T-helper 1 cell treated with Interleukin-12 subunit alpha and Interleukin-12 subunit beta and Interleukin-4 antibody, amounts not matched to agents 30 μg/mL and 1 μg/mL, for 36 hours (primary cell): Measurements from ENCODE around the gene NOSTRIN.
"Not testable (repeated sequence)": the region's sequence is repeated elsewhere in the genome, so short reads cannot be mapped to it uniquely, and the experiment has no call there.

Experiments used
- H3K27ac Mint-ChIP-seq: one replicate; pipeline ENCODE4 v1.8.0; 2021; ENCODE audit warnings: mild to moderate bottlenecking, mixed read lengths
- H3K27me3 Mint-ChIP-seq: one replicate; pipeline ENCODE4 v1.8.0; 2021; ENCODE audit warnings: low read depth, mixed read lengths
- H3K36me3 Mint-ChIP-seq: one replicate; pipeline ENCODE4 v1.8.0; 2021; ENCODE audit warnings: low read depth, mixed read lengths
- H3K4me1 Mint-ChIP-seq: one replicate; pipeline ENCODE4 v1.8.0; 2021; ENCODE audit warnings: low read depth, mixed read lengths
- H3K4me3 Mint-ChIP-seq: one replicate; pipeline ENCODE4 v1.8.0; 2021; ENCODE audit warnings: mild to moderate bottlenecking, moderate library complexity, mixed read lengths
- H3K9me3 Mint-ChIP-seq: one replicate; pipeline ENCODE4 v1.8.0; 2021; ENCODE audit warnings: mixed read lengths

The NOSTRIN gene, protein sequence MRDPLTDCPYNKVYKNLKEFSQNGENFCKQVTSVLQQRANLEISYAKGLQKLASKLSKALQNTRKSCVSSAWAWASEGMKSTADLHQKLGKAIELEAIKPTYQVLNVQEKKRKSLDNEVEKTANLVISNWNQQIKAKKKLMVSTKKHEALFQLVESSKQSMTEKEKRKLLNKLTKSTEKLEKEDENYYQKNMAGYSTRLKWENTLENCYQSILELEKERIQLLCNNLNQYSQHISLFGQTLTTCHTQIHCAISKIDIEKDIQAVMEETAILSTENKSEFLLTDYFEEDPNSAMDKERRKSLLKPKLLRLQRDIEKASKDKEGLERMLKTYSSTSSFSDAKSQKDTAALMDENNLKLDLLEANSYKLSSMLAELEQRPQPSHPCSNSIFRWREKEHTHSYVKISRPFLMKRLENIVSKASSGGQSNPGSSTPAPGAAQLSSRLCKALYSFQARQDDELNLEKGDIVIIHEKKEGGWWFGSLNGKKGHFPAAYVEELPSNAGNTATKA

DNA sequence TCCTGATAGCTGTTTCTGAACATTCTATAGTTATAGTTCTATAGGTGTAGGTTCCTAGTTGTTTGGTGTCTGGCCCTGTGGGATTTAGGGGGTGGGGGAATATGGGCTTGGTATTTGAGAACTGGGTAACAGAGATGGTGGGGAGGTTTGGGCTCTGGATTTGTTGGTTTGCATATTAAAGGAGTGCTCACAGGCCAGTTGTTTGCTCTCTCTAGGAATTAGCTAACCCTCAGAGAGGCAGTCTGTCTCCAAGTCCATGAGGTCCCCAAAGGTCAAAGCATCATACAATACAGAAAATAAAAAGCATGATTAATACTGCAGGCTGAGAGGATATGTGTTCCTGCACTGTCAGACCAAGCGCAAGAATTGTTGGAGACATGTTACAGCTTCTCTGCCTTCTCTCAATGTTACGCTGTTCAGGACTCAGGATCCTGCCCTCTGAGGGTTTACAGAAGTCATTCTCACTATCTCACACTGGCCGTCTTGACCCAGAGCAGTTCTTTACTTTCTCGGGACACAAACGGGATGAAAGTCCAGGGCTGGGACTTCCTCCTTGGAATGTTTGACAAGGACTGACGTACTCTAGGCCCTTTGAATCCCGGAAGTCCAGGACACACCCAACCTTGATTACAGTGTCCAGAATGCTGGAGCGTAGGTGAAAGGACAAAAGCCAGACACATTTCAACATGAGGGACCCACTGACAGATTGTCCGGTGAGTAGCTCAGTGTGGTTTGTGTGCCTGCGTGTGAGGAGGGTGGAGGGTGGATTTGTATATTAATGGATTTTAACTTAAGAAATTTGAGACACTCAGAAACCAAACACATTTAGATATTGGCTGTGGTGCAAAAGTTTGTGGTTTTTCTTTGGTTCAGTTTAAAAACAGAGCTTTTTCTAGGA lies at the start of gene NOSTRIN:
Gene NOSTRIN (plus strand): TSS at position 677 of the 898 bp plus-strand sequence. CDS start 10 bp downstream, at position 687.
- Mint-ChIP-seq H3K4me3 (no peak within 1 kb of the TSS), H3K9me3 (no peaks in the 10 kb centered on the region), H3K36me3 (no peaks in the 10 kb centered on the region), H3K27ac (peak within 1 kb of the TSS; percentile 50), H3K27me3 (peaks cover 14% of the 10 kb centered on the region), H3K4me1 (peaks cover 17% of the 10 kb centered on the region)

DNA sequence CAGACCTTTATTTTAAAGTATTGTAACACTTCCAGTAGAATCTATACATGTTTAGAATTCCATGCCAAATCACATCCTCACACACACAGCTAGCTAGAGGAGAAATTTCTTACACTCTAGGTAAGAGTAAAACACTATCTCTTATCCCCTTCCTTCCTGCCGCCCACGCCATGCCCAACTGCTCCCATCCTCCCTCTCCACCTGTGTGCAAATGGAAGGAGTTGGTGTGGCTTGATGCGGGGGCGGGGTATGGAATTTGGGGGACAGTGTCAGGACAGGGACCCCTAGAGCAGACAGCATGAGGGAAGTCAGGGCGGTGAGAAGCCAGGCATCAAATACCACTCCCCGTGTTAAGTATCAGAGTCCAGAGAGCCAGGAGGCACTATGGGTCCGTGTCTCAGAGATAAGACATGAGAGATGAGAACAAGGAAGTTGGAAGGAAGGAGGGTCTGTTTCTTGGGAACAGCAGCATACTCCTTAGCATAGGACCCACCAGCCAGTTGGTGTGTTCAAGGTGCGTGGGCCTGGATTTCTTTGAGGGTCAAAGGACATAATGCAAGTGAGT lies 48.6 kb upstream of the NOSTRIN start:
- H3K27ac Mint-ChIP-seq: no peak overlapping the region
- no peaks in the 10 kb centered on the region for H3K27me3 Mint-ChIP-seq
- H3K4me3 Mint-ChIP-seq: no peak overlapping the region
- H3K36me3 Mint-ChIP-seq: peaks cover 3% of the 10 kb centered on the region
- H3K9me3 Mint-ChIP-seq: no peaks in the 10 kb centered on the region
- H3K4me1 Mint-ChIP-seq: peaks cover 45% of the 10 kb centered on the region

DNA sequence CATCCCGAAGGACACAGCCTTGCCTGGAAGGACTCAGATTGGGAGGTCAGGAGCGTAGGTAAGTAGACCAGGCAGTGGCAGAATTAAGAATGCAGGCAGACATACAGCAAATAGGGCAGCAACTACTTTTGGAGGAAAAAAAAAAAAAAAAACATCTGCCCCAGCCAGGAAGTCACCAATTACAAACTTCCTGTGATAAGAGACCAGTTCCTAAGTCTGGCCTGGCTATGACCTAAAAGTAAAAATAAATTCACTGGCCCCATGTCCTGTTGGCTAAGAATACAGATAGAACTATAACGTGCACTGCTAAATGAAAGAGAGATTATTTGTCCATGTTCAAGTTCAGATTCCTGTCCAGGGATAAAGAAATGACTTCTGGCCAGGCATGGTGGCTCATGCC lies 45.2 kb upstream of the NOSTRIN start:
- Mint-ChIP-seq H3K36me3 (peaks cover 3% of the 10 kb centered on the region), H3K27ac (no peak overlapping the region), H3K4me1 (peaks cover 23% of the 10 kb centered on the region), H3K4me3 (no peak overlapping the region), H3K9me3 (no peaks in the 10 kb centered on the region), H3K27me3 (no peaks in the 10 kb centered on the region)

DNA sequence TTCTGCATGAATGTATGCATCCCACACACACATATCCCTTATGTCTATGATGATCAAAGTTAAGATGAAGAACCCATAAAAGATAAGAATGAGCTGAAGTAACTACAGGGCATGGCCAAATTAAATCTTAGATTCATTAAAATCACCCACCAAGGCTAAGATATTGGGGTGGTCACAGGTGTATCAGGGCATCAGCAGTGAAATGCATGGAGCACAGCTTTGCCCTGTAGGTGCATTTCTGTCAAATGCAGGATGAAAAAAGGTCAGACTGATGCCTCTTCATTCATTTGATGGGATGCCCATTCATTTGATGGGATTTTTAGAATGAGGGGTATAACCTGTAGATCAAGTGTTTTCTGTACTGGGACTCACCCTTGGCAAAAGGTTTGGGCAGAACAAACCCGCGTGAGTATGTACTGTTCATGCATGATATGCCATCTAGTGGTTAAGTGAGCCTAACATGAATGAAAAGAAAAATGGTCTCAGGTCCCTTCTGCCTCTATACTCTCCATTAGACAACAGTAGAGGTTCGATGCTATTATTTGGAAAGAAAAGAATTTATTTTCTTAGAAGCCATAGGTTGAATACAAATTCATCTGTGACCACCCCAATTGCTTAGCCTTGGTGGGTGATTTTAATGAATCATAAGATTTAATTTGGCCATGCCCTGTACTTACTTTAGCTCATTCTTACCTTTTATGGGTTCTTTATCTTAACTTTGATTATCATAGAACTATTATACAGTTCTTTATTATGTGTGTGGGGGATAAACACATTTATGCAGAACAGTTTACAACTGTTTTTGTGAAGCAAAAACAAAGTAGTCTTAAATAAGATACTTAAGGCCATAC lies 43.2 kb upstream of the NOSTRIN start:
- H3K9me3 Mint-ChIP-seq: no peaks in the 10 kb centered on the region
- no peak overlapping the region for H3K4me3 Mint-ChIP-seq
- no peaks in the 10 kb centered on the region for H3K27me3 Mint-ChIP-seq
- peaks cover 16% of the 10 kb centered on the region for H3K4me1 Mint-ChIP-seq
- no peak overlapping the region for H3K27ac Mint-ChIP-seq
- H3K36me3 Mint-ChIP-seq: peaks cover 1% of the 10 kb centered on the region

DNA sequence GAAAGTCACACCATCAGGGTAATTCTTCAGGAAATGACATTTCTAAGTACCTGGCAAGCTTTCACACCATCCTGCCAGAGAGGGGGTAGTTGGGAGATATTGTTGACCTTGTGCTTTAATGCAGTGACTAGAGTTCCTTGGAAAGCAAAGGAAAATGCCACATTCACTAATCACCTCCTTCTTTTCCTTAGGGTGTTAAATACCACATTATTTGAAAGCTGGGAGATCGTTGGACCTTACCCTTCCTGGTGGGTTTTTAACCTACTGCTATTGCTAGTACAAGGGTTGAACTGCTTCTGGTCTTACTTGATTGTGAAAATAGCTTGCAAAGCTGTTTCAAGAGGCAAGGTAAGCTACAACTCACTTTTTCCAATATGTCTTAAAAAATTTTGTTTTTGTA lies 37.0 kb upstream of the NOSTRIN start:
- Mint-ChIP-seq H3K9me3 (no peaks in the 10 kb centered on the region), H3K4me1 (no peaks in the 10 kb centered on the region), H3K4me3 (no peak overlapping the region), H3K27me3 (no peaks in the 10 kb centered on the region), H3K36me3 (peaks cover 19% of the 10 kb centered on the region), H3K27ac (no peak overlapping the region)

DNA sequence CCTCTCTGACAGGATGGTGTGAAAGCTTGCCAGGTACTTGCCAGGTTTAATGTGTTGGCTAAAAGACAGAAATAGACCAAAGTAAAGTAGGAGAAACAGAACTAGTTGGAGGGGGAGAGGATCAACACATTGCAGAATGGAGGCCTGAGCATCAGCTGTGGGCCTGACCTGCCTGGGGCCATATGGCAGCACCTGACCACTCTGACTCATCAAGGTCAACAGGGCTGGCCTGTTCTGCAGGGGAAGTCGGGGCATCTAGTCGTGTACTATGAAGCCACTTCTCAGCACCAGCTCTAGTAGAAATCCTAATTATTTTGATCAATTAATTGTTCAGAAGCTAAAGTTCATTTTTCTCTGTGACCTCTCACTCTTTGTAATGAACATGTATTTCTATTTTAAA lies 35.8 kb upstream of the NOSTRIN start:
- Mint-ChIP-seq H3K27me3 (no peaks in the 10 kb centered on the region), H3K36me3 (peaks cover 19% of the 10 kb centered on the region), H3K9me3 (no peaks in the 10 kb centered on the region), H3K27ac (no peak overlapping the region), H3K4me3 (no peak overlapping the region), H3K4me1 (no peaks in the 10 kb centered on the region)

DNA sequence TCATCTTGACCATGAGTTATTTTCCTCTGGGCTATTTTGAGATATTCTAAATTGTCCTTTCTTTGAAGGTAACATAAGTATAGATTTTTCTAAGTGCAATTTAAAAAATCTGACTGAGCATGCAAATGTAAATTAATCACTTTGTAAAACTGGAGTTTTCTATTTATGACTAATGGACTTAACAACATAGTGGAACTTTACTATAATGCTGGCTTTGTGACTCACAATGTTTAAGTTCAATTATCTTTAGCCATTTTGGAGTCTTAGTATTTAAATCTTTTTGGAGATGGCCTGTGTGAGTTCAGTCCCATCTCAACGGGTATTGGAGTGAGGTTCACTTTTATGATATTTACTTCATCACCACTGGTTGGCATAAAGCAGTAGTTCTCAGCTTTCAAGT lies 35.2 kb upstream of the NOSTRIN start:
- Mint-ChIP-seq H3K4me1 (no peaks in the 10 kb centered on the region), H3K27me3 (no peaks in the 10 kb centered on the region), H3K9me3 (no peaks in the 10 kb centered on the region), H3K36me3 (peaks cover 19% of the 10 kb centered on the region), H3K27ac (no peak overlapping the region), H3K4me3 (no peak overlapping the region)

DNA sequence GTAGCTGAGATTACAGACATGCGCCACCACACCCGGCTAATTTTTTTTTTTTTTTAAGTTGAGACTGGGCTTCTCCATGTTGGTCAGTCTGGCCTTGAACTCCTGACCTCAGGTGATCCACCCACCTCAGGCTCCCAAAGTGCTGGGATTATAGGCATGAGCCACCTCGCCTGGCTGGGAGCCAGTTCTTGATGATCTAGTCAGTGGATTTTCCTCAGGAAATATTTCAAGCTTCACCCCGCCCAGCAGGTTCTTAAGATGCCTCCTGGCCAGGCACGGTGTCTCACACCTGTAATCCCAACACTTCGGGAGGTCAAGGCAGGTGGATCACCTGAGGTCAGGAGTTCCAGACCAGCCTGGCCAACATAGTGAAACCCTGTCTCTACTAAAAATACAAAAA lies 34.1 kb upstream of the NOSTRIN start:
- not testable (repeated sequence) for H3K27me3 Mint-ChIP-seq, H3K27ac Mint-ChIP-seq, H3K4me1 Mint-ChIP-seq, H3K9me3 Mint-ChIP-seq, H3K4me3 Mint-ChIP-seq
- peaks cover 19% of the 10 kb centered on the region for H3K36me3 Mint-ChIP-seq

DNA sequence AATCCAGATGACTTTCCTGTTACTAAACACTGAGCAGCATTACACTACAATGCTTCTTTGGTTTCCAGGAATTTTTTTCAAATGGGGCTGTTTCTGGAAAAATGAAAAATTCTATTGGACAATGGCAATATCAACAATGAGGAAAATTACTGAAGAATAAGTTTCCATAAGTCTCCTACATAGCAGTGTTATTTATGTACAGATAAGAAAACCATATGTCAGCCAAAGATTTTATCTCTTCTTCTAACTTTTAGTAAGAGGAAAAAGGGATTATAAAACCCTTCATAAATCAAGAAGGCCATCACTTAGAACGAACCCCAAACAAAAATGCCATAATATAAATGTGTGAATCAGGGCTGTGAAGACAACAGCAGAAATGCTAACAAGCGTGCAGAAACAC lies 31.6 kb upstream of the NOSTRIN start:
- Mint-ChIP-seq H3K4me3 (no peak overlapping the region), H3K4me1 (no peaks in the 10 kb centered on the region), H3K9me3 (no peaks in the 10 kb centered on the region), H3K27ac (no peak overlapping the region), H3K27me3 (no peaks in the 10 kb centered on the region), H3K36me3 (peaks cover 14% of the 10 kb centered on the region)

DNA sequence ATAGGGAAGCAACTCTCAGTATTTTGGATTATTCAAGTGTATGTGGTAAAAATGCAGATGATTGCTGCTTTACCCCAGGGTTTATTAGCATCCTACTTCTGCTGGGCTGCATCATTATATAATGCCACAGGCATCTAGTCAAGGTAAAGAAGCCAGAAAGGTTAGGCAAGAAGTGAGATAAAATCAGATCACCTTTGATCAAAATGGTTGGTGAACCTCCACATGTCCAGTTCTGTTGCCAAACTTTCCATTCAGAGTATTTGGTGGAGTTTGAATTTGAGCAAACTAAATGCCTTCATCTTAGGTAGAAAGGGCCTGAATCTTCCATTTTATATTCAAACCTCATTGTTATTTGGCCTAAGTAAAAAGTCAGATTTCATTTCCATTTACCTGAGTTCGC lies 29.7 kb upstream of the NOSTRIN start:
- Mint-ChIP-seq H3K27me3 (no peaks in the 10 kb centered on the region), H3K27ac (no peak overlapping the region), H3K9me3 (no peaks in the 10 kb centered on the region), H3K4me1 (no peaks in the 10 kb centered on the region), H3K4me3 (no peak overlapping the region), H3K36me3 (peaks cover 1% of the 10 kb centered on the region)

DNA sequence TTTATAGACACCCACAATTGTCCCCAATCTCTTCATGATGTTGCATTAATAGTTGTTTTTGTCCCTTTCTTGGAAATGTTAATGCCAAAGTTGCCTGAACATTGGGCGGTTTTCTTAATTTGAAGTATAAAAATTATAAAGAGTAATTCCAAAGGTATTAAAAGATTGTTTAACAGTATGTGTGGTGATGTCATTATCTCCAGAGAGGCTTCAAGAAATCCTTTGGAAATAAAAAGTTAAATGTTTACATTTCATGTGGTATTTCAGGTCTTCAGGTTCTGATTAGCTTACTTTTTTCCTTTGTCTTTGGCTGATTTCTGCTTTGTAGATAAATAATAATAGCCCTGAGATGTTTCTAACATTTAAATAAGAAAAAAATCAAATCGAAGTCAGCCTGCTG lies 29.3 kb upstream of the NOSTRIN start:
- H3K4me3 Mint-ChIP-seq: no peak overlapping the region
- H3K27ac Mint-ChIP-seq: no peak overlapping the region
- no peaks in the 10 kb centered on the region for H3K36me3 Mint-ChIP-seq
- H3K9me3 Mint-ChIP-seq: no peaks in the 10 kb centered on the region
- H3K4me1 Mint-ChIP-seq: no peaks in the 10 kb centered on the region
- no peaks in the 10 kb centered on the region for H3K27me3 Mint-ChIP-seq

DNA sequence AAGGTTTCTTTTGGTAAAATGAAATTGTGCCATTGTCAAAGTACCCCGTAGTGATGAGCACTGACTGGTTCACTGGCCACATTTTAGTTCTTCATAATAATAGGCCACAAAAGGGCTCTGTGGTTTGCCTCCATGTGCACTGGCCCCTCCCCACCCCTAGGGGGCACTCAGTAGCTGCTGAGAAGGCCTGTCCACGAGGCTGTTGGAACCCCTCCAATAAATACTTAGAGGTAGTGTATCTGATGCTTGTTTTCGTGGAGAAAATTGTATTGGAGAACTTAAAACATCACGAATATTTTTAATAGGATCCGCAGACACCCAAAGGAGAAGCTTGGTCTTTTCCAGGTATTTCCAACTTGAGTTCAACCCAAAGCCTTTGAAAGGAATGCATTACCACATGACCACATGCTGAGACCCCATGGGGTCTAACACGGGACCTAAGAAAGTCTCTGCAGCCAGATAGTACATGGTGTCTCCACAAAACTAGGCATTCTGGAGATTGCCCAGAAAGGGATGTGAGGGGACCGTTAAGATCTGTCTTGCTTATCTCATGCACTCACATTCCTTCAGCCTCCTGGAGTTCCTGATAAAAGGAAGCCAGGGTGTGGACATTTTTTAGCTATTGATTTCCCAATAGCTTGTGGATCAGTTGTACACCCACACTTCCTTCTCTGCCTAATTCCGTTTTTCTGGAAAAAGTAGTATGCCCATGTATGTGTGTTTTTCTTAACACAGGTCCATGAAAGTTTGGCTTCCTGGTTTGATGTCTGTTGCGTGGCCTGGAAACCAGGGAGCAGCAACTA lies 28.5 kb upstream of the NOSTRIN start:
- H3K27ac Mint-ChIP-seq: no peak overlapping the region
- no peak overlapping the region for H3K4me3 Mint-ChIP-seq
- no peaks in the 10 kb centered on the region for H3K27me3 Mint-ChIP-seq
- H3K4me1 Mint-ChIP-seq: no peaks in the 10 kb centered on the region
- no peaks in the 10 kb centered on the region for H3K9me3 Mint-ChIP-seq
- H3K36me3 Mint-ChIP-seq: no peaks in the 10 kb centered on the region

DNA sequence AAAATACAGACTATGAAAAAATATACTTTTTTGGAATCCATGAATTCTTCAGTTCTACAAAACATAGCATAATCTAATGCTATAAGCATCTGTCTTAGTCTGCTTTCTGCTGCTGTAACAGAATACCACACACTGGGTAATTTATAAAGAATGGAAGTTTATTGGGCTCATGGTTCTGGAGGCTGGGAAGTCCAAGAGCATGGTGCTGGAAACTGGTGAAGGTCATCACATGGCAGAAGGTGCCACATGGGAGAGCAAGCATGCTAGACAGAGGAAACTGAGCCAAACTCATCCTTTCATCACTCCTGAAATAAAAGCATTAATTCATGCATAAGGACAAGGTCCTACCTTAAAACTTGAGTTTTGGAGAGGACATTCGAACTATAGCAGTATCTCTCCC lies 26.6 kb upstream of the NOSTRIN start:
- Mint-ChIP-seq H3K9me3 (no peaks in the 10 kb centered on the region), H3K36me3 (no peaks in the 10 kb centered on the region), H3K27ac (no peak overlapping the region), H3K27me3 (no peaks in the 10 kb centered on the region), H3K4me3 (no peak overlapping the region), H3K4me1 (no peaks in the 10 kb centered on the region)
